Cardiac fibroblast (primary cell): ENCODE measurements around the gene LRRIQ1.

Source experiments
- DNase-seq, 2 donors: peaks; one replicate each; pipeline versions ENCODE4 v3.0.0 to v3.0.0-alpha.2; 2010; ENCODE audit warnings: low read depth in 2 of 2
- H3K4me3 ChIP-seq, 2 donors: replicated peaks in 1 of 2; 1 replicate in 1 of 2; 2 replicates in 1 of 2; pipeline ENCODE4 v1.5.1; 2011; ENCODE audit warnings: low read depth in 2 of 2, low read length in 2 of 2, mild to moderate bottlenecking in 2 of 2, moderate library complexity in 1 of 2
- CTCF ChIP-seq: IDR thresholded peaks from one replicate; pipeline ENCODE4 v1.5.1; 2011; ENCODE audit warnings: low read depth, mild to moderate bottlenecking, low read length, inconsistent platforms

Gene LRRIQ1

GRCh38 chr12:85130646-85131045 is 94.5 kb downstream of the LRRIQ1 start:
- DNase-seq, result peak; percentile 3 to 7
- TF ChIP-seq CTCF, result no peak
- no peak overlapping the region for H3K4me3 ChIP-seq

- TF ChIP-seq CTCF, result no peak
- DNase-seq, result no peak
- H3K4me3 ChIP-seq, result no peak overlapping the region
Measured at GRCh38 chr12:85138833-85139232, 102.7 kb downstream of the LRRIQ1 start.

GRCh38 chr12:85147331-85147730 is 111.2 kb downstream of the LRRIQ1 start:
- no peak for TF ChIP-seq CTCF
- H3K4me3 ChIP-seq, result no peak overlapping the region
- no peak for DNase-seq

GRCh38 chr12:85152311-85152729 is 116.2 kb downstream of the LRRIQ1 start:
- TF ChIP-seq CTCF, result no peak
- H3K4me3 ChIP-seq, result no peak overlapping the region
- no peak for DNase-seq

GRCh38 chr12:85155791-85156190 is 119.6 kb downstream of the LRRIQ1 start:
- TF ChIP-seq CTCF, result no peak
- no peak overlapping the region for H3K4me3 ChIP-seq
- DNase-seq, result peak; percentile 23 to 33

- no peak for TF ChIP-seq CTCF
- DNase-seq, result no peak
- no peak overlapping the region for H3K4me3 ChIP-seq
Measured at GRCh38 chr12:85156569-85156968, 120.4 kb downstream of the LRRIQ1 start.

GRCh38 chr12:85157035-85157603 is 121.0 kb downstream of the LRRIQ1 start:
- TF ChIP-seq CTCF, result no peak
- no peak overlapping the region for H3K4me3 ChIP-seq
- no peak for DNase-seq
